Keratinocyte (primary cell): ENCODE measurements around the gene TTC3. TPM values are rescaled to one million over a fixed set of nuclear protein-coding genes. Genes with fewer than 3 reads are reported as not detected.
A peak's percentile ranks its signal among the peaks of the same experiment; 100 is the strongest.

ENCODE experiments used
- DNase-seq: peaks from one replicate; pipeline ENCODE4 v3.0.0-alpha.2; 2011; ENCODE audit warnings: low read depth, missing footprints, low spot score
- FAIRE-seq: peaks from 2 replicates; lab custom pipeline; 2011; peaks lifted over from hg19 to GRCh38; lab: Jason Lieb, UNC
- H2AFZ ChIP-seq: 2 replicates; pipeline ENCODE4 v1.6.0; 2012; ENCODE audit warnings: low read length, control low read depth, inconsistent platforms; ENCODE audit not compliant: control insufficient read depth
- H3K27ac ChIP-seq: 2 replicates; pipeline ENCODE4 v1.5.1; 2011; ENCODE audit warnings: low read length; ENCODE audit not compliant: control insufficient read depth, insufficient read depth
- H3K27me3 ChIP-seq: 3 replicates; pipeline ENCODE4 v1.6.0; 2011; ENCODE audit warnings: low read length; ENCODE audit not compliant: control insufficient read depth, insufficient read depth; ENCODE audit errors: extremely low read depth
- H3K36me3 ChIP-seq, 2 experiments: 2 replicates in 1 of 2; 3 replicates in 1 of 2; pipeline ENCODE4 v1.5.1; 2011; ENCODE audit warnings: low read length in 2 of 2, mild to moderate bottlenecking in 1 of 2; ENCODE audit not compliant: control insufficient read depth in 2 of 2, insufficient read depth in 2 of 2; ENCODE audit errors: extremely low read depth in 1 of 2
- H3K4me1 ChIP-seq: 3 replicates; pipeline ENCODE4 v1.5.1; 2011; ENCODE audit warnings: low read length; ENCODE audit not compliant: control insufficient read depth, insufficient read depth; ENCODE audit errors: extremely low read depth
- H3K4me2 ChIP-seq: 3 replicates; pipeline ENCODE4 v1.6.0; 2011; ENCODE audit warnings: low read depth, low read length; ENCODE audit not compliant: control insufficient read depth, insufficient read depth; ENCODE audit errors: extremely low read depth
- H3K4me3 ChIP-seq, 3 experiments: fragments of 200-600 bp in 1 of 3; sonication (generic) in 1 of 3; 2 replicates in 2 of 3; 3 replicates in 1 of 3; pipeline ENCODE4 v1.5.1; 2011 to 2016; ENCODE audit warnings: low read length in 3 of 3, mild to moderate bottlenecking in 3 of 3, control low read depth in 2 of 3, inconsistent platforms in 1 of 3, low read depth in 1 of 3, mixed read lengths in 1 of 3, mixed run types in 1 of 3, moderate library complexity in 1 of 3; ENCODE audit not compliant: control insufficient read depth in 2 of 3, insufficient read depth in 2 of 3; ENCODE audit errors: extremely low read depth in 1 of 3
- H3K79me2 ChIP-seq: 2 replicates; pipeline ENCODE4 v1.6.0; 2012; ENCODE audit warnings: low read length; ENCODE audit not compliant: control insufficient read depth, insufficient read depth
- H3K9ac ChIP-seq: 3 replicates; pipeline ENCODE4 v1.6.0; 2011; ENCODE audit warnings: low read length; ENCODE audit not compliant: control insufficient read depth, insufficient read depth; ENCODE audit errors: extremely low read depth
- H3K9me1 ChIP-seq: 3 replicates; pipeline ENCODE4 v1.6.0; 2011; ENCODE audit warnings: low read length; ENCODE audit not compliant: control insufficient read depth, insufficient read depth; ENCODE audit errors: extremely low read depth
- H3K9me3 ChIP-seq: 2 replicates; pipeline ENCODE4 v1.5.1; 2012; ENCODE audit warnings: low read depth, low read length; ENCODE audit not compliant: control insufficient read depth
- H4K20me1 ChIP-seq: 3 replicates; pipeline ENCODE4 v1.6.0; 2011; ENCODE audit warnings: low read length; ENCODE audit not compliant: control insufficient read depth, insufficient read depth; ENCODE audit errors: extremely low read depth
- CTCF ChIP-seq, 3 experiments: IDR thresholded peaks in 1 of 3; conservative IDR thresholded peaks in 1 of 3; optimal IDR thresholded peaks in 1 of 3; 2 replicates in 2 of 3; 3 replicates in 1 of 3; pipeline versions ENCODE3 to v1.5.1; 2011; ENCODE audit warnings: low read length in 3 of 3, mild to moderate bottlenecking in 3 of 3, moderate library complexity in 2 of 3, control low read depth in 1 of 3, inconsistent platforms in 1 of 3; ENCODE audit not compliant: insufficient read depth in 2 of 3; ENCODE audit errors: extremely low read depth in 1 of 3
- EZH2 ChIP-seq: IDR thresholded peaks from one replicate; pipeline ENCODE4 v1.6.1; 2012; ENCODE audit warnings: inconsistent platforms, mild to moderate bottlenecking, low read length, moderate library complexity
- dilution Hi-C: fragments of 300-500 bp; cut with MboI; formaldehyde crosslinking; loops from one replicate; pipeline ENCODE4 v1.7.0; 2020; ENCODE audit warnings: low sequenced_read_pairs; ENCODE audit not compliant: extremely low pct_ligation_motif_present
- polyA minus RNA-seq, 3 experiments: library from RNA; depleted of rRNA, polyadenylated mRNA; stranded (reverse); fragments of >200 nt; gene quantifications; 1 replicate in 1 of 3; 2 replicates in 1 of 3; 3 replicates in 1 of 3; pipeline ENCODE4 v1.2.3, GENCODE V29; 2011
- polyA plus RNA-seq, 5 experiments: library from polyadenylated mRNA; depleted of rRNA in 3 of 5; stranded (reverse) in 3 of 5; stranded (forward) in 1 of 5; unstranded in 1 of 5; fragments of >200 nt; gene quantifications; 1 replicate in 1 of 5; 2 replicates in 3 of 5; 3 replicates in 1 of 5; pipeline versions ENCODE4 v1.2.1 to v1.2.3, GENCODE V29; 2011 to 2012; ENCODE audit warnings: missing spikeins in 2 of 5, low read depth in 1 of 5, low replicate concordance in 1 of 5

Gene TTC3
- polyA plus RNA-seq (37.0 to 42.8 TPM (median 38.5 TPM) in 3 replicates), polyA minus RNA-seq (18.4 to 77.9 TPM (median 41.8 TPM) in 3 replicates)
- polyA plus RNA-seq (2011; ENCODE audit: low read depth) = 177 TPM
- polyA plus RNA-seq (2011; cell fraction: cytosol; rRNA removed) = 38.0 and 40.7 TPM in 2 replicates
- 90.5 and 92.8 TPM in 2 replicates for polyA plus RNA-seq (2011; cell fraction: nucleus; rRNA removed)
- polyA plus RNA-seq (2012; ENCODE audit: low replicate concordance) = 23.5 and 36.1 TPM in 2 replicates
- polyA minus RNA-seq (2011; cell fraction: cytosol; rRNA and poly(A)+ RNA removed) = 68.9 TPM
- 65.2 and 134 TPM in 2 replicates for polyA minus RNA-seq (2011; cell fraction: nucleus; rRNA and poly(A)+ RNA removed)

GRCh38 chr21:37072988-37073416 lies at the start of gene TTC3, which contains the start of gene PIGP:
TTC3 (plus strand) TSS chr21:37073254; CDS start chr21:37087258, 14,004 bp downstream.
PIGP (minus strand) TSS chr21:37073071; CDS start chr21:37072515, 556 bp downstream.
- Histone ChIP-seq H3K27me3 (no peaks in the 10 kb centered on the region), H3K4me3 (peak within 1 kb of the TSS; percentile 95 to 99 (median 98)), H3K79me2 (peaks cover 46% of the 10 kb centered on the region), H3K4me2 (peak within 1 kb of the TSS; percentile 99), H3K4me1 (peaks cover 17% of the 10 kb centered on the region), H3K27ac (peak within 1 kb of the TSS; percentile 89), H3K9me3 (no peaks in the 10 kb centered on the region), H3K36me3 (no peaks in the 10 kb centered on the region), H4K20me1 (no peaks in the 10 kb centered on the region), H2AFZ (peak within 1 kb of the TSS; percentile 92), H3K9ac (peak within 1 kb of the TSS; percentile 92), H3K9me1 (no peaks in the 10 kb centered on the region)
- FAIRE-seq (no peak), DNase-seq (peak; percentile 68)
- TF ChIP-seq EZH2 (no peak), CTCF (optimal IDR thresholded peaks at IDR 0.05 in 1 of 3, IDR thresholded peaks at IDR 0.05 in 1 of 3, conservative IDR thresholded peaks at IDR 0.05 in 1 of 3; ENCODE audit: extremely low read depth in 1 of 3, insufficient read depth in 2 of 3, low read length in 3 of 3) (no peak)
- dilution Hi-C loops = no loop called here

- dilution Hi-C loops = no loop called here
- Histone ChIP-seq H4K20me1 (no peaks in the 10 kb centered on the region), H3K4me3 (no peak overlapping the region), H3K4me1 (no peaks in the 10 kb centered on the region), H3K9ac (no peak overlapping the region), H3K27ac (no peak overlapping the region), H3K9me3 (no peaks in the 10 kb centered on the region), H3K79me2 (no peaks in the 10 kb centered on the region), H3K4me2 (no peak overlapping the region), H3K9me1 (no peaks in the 10 kb centered on the region), H2AFZ (no peak overlapping the region), H3K27me3 (no peaks in the 10 kb centered on the region), H3K36me3 (no peaks in the 10 kb centered on the region)
- TF ChIP-seq EZH2 = no peak
- no peak for TF ChIP-seq CTCF (optimal IDR thresholded peaks at IDR 0.05 in 1 of 3, IDR thresholded peaks at IDR 0.05 in 1 of 3, conservative IDR thresholded peaks at IDR 0.05 in 1 of 3; ENCODE audit: extremely low read depth in 1 of 3, insufficient read depth in 2 of 3, low read length in 3 of 3)
- no peak for DNase-seq
- FAIRE-seq = no peak
Observed at GRCh38 chr21:37026499-37026898, 46.6 kb upstream of the TTC3 start.
